ENCODE measurements around the gene HUNK.

- TF ChIP-seq, protein P1, sequence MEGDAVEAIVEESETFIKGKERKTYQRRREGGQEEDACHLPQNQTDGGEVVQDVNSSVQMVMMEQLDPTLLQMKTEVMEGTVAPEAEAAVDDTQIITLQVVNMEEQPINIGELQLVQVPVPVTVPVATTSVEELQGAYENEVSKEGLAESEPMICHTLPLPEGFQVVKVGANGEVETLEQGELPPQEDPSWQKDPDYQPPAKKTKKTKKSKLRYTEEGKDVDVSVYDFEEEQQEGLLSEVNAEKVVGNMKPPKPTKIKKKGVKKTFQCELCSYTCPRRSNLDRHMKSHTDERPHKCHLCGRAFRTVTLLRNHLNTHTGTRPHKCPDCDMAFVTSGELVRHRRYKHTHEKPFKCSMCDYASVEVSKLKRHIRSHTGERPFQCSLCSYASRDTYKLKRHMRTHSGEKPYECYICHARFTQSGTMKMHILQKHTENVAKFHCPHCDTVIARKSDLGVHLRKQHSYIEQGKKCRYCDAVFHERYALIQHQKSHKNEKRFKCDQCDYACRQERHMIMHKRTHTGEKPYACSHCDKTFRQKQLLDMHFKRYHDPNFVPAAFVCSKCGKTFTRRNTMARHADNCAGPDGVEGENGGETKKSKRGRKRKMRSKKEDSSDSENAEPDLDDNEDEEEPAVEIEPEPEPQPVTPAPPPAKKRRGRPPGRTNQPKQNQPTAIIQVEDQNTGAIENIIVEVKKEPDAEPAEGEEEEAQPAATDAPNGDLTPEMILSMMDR (IDR thresholded peaks at IDR 0.05): no peak
- no peak for TF ChIP-seq POLR2A (IDR thresholded peaks at IDR 0.05)
Measured at GRCh38 chr21:32007456-32007855, 134.6 kb downstream of the HUNK start.
